ENCODE data around the gene UCKL1. TPM values are rescaled to one million over a fixed set of nuclear protein-coding genes. Genes with fewer than 3 reads are reported as not detected.
A peak's percentile ranks its signal among the peaks of the same experiment; 100 is the strongest.

Gene UCKL1
- total RNA-seq, 1 donor from 2014 or later, result 27.2 TPM

DNA sequence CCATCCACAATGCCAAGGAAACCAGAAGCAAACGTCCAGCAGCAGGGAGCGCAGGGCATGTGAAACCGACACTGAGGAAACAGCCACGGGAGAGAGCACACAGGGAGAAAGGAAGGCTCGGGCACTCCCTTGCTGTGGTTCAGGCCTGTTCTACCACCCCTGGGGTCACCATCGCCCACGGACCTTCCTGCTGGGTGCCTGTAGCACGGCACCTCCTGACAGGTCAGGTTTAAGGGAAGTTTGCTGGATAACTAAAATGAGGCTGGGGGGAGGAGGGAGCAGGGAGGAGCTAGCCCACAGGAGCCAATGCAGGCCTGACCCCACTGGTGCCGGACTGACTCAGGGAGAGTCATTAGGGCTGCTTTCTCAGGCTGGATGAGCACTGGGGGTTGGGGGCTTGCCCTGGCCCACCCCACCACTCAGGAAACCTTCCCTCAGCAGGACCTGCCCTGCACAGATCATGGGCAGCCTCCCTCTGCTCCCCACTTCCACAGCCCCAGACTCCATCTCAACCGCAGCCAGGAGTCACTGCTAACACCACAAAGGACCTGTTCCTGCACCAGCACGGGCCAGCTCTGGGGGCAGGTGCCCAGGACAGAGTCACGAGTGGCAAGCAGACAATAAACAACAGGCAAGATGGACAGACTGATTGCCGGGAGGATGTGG, 2.3 kb downstream of the UCKL1 start:
- Mint-ChIP-seq H3K4me1 (ENCODE audit: low read depth) (peaks cover 52% of the 10 kb centered on the region), H3K27ac (ENCODE audit: unreplicated experiment) (peak overlapping the region; percentile 65), H3K36me3 (ENCODE audit: low read depth) (no peaks in the 10 kb centered on the region), H3K4me3 (ENCODE audit: unreplicated experiment) (peak overlapping the region; percentile 79), H3K9me3 (ENCODE audit: low read depth) (no peaks in the 10 kb centered on the region), H3K27me3 (ENCODE audit: low read depth) (no peaks in the 10 kb centered on the region)
- TF ChIP-seq CTCF (IDR thresholded peaks at IDR 0.05), result no peak
- DNase-seq (ENCODE audit: low spot score), result no peak

- H3K27me3 Mint-ChIP-seq (ENCODE audit: low read depth), result no peaks in the 10 kb centered on the region
- H3K27ac Mint-ChIP-seq (ENCODE audit: unreplicated experiment), result no peak overlapping the region
- no peaks in the 10 kb centered on the region for H3K36me3 Mint-ChIP-seq (ENCODE audit: low read depth)
- no peak overlapping the region for H3K4me3 Mint-ChIP-seq (ENCODE audit: unreplicated experiment)
- peaks cover 51% of the 10 kb centered on the region for H3K4me1 Mint-ChIP-seq (ENCODE audit: low read depth)
- DNase-seq (ENCODE audit: low spot score), result no peak
- H3K9me3 Mint-ChIP-seq (ENCODE audit: low read depth), result no peaks in the 10 kb centered on the region
- no peak for TF ChIP-seq CTCF (IDR thresholded peaks at IDR 0.05)
Observed at GRCh38 chr20:63952769-63953168, 3.4 kb downstream of the UCKL1 start.

GRCh38 chr20:63952210-63952535, 4.0 kb downstream of the UCKL1 start:
- Mint-ChIP-seq H3K4me3 (ENCODE audit: unreplicated experiment) (no peak overlapping the region), H3K9me3 (ENCODE audit: low read depth) (no peaks in the 10 kb centered on the region), H3K27ac (ENCODE audit: unreplicated experiment) (no peak overlapping the region), H3K36me3 (ENCODE audit: low read depth) (no peaks in the 10 kb centered on the region), H3K4me1 (ENCODE audit: low read depth) (peaks cover 50% of the 10 kb centered on the region), H3K27me3 (ENCODE audit: low read depth) (no peaks in the 10 kb centered on the region)
- TF ChIP-seq CTCF (IDR thresholded peaks at IDR 0.05), result no peak
- no peak for DNase-seq (ENCODE audit: low spot score)

DNA sequence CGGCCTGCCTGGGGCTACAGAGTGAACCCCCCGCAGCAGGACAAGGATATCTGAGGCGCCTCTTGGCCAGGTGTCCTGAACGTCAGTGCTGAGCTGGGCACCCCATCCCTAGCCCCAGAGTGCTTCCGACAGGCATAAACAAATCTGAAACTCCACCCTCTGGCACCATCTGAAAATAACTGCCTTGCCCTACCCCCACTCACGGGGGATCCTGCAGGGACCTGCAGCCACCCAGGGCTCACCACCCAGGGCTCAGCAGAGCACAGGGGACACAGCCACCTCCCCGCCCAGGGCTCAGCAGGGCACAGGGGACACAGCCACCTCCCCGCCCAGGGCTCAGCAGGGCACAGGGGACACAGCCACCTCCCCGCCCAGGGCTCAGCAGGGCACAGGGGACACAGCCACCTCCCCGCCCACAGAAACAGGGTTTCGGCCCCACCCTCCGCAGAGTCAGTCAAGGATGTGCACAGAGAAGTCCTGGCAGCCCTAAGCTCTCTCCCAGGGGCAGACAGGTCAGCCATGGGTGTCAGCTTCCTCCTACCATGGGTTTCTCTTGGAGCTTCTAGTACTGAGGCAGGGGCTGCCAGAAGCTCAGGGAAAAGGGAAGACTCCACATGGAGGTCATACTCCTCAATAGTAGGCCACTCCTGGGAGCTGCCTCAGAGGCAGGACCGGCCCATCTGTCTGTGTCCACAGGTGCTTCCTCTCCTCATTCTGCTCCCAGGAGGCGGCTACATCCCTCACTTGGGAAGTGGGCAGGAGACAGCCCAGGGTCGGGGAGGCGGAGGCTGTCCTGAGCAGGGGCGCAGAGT, 4.6 kb downstream of the UCKL1 start:
- H3K9me3 Mint-ChIP-seq (ENCODE audit: low read depth), result no peaks in the 10 kb centered on the region
- DNase-seq (ENCODE audit: low spot score), result no peak
- no peak for TF ChIP-seq CTCF (IDR thresholded peaks at IDR 0.05)
- peaks cover 1% of the 10 kb centered on the region for H3K36me3 Mint-ChIP-seq (ENCODE audit: low read depth)
- no peak overlapping the region for H3K4me3 Mint-ChIP-seq (ENCODE audit: unreplicated experiment)
- H3K4me1 Mint-ChIP-seq (ENCODE audit: low read depth), result peaks cover 52% of the 10 kb centered on the region
- no peaks in the 10 kb centered on the region for H3K27me3 Mint-ChIP-seq (ENCODE audit: low read depth)
- no peak overlapping the region for H3K27ac Mint-ChIP-seq (ENCODE audit: unreplicated experiment)

GRCh38 chr20:63950701-63951397, 5.4 kb downstream of the UCKL1 start:
- Mint-ChIP-seq H3K4me3 (ENCODE audit: unreplicated experiment) (no peak overlapping the region), H3K27ac (ENCODE audit: unreplicated experiment) (no peak overlapping the region), H3K9me3 (ENCODE audit: low read depth) (no peaks in the 10 kb centered on the region), H3K4me1 (ENCODE audit: low read depth) (peaks cover 52% of the 10 kb centered on the region), H3K27me3 (ENCODE audit: low read depth) (no peaks in the 10 kb centered on the region), H3K36me3 (ENCODE audit: low read depth) (peaks cover 1% of the 10 kb centered on the region)
- TF ChIP-seq CTCF (IDR thresholded peaks at IDR 0.05), result no peak
- no peak for DNase-seq (ENCODE audit: low spot score)
